ENCODE results near the gene APC. TPM values are rescaled to one million over a fixed set of nuclear protein-coding genes. Genes with fewer than 3 reads are reported as not detected.

The APC gene
- polyA plus RNA-seq, 1 donor, result 35.3 TPM

Other genes starting within 250 kb of the APC start
- gene SRP19, start 123.4 kb downstream of the APC start, polyA plus RNA-seq (ENCODE audit: insufficient read length), result 99.6 TPM
- gene REEP5, start 184.3 kb downstream of the APC start, polyA plus RNA-seq (ENCODE audit: insufficient read length), result 109 TPM
- gene DCP2, start 238.9 kb downstream of the APC start, polyA plus RNA-seq (ENCODE audit: insufficient read length), result 48.8 TPM

All from left kidney (tissue), 1 donor.